Transverse colon (tissue), 4 donors: Measurements from ENCODE around the gene TNS3.

ENCODE experiments used
- POLR2A ChIP-seq: fragments of 450-650 bp; IDR thresholded peaks from one replicate; pipeline ENCODE4 v1.6.1; 2016; ENCODE audit warnings: antibody characterized with exemption, mild to moderate bottlenecking, moderate library complexity
- POLR2AphosphoS5 ChIP-seq, 3 donors: sonication (generic); formaldehyde crosslinking; IDR thresholded peaks; one replicate each; pipeline ENCODE4 v1.6.1; 2016; ENCODE audit warnings: antibody characterized with exemption in 3 of 3
- TF ChIP-seq, protein P1 (sequence below), 5 experiments: fragments of 200-600 bp in 3 of 5; fragments of 450-650 bp in 2 of 5; sonication (generic) in 3 of 5; IDR thresholded peaks; 1 replicate in 2 of 5; 2 replicates in 3 of 5; pipeline ENCODE4 v1.5.1; 2016 to 2017; ENCODE audit warnings: antibody characterized with exemption in 5 of 5, inconsistent platforms in 3 of 5, mild to moderate bottlenecking in 2 of 5, moderate library complexity in 1 of 5

- TF ChIP-seq POLR2A, result no peak
- no peak for TF ChIP-seq POLR2AphosphoS5 (IDR thresholded peaks at IDR 0.05)
- TF ChIP-seq, protein P1, sequence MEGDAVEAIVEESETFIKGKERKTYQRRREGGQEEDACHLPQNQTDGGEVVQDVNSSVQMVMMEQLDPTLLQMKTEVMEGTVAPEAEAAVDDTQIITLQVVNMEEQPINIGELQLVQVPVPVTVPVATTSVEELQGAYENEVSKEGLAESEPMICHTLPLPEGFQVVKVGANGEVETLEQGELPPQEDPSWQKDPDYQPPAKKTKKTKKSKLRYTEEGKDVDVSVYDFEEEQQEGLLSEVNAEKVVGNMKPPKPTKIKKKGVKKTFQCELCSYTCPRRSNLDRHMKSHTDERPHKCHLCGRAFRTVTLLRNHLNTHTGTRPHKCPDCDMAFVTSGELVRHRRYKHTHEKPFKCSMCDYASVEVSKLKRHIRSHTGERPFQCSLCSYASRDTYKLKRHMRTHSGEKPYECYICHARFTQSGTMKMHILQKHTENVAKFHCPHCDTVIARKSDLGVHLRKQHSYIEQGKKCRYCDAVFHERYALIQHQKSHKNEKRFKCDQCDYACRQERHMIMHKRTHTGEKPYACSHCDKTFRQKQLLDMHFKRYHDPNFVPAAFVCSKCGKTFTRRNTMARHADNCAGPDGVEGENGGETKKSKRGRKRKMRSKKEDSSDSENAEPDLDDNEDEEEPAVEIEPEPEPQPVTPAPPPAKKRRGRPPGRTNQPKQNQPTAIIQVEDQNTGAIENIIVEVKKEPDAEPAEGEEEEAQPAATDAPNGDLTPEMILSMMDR (IDR thresholded peaks at IDR 0.05), result no peak
These were observed 44.2 kb upstream of the TNS3 start for GRCh38 chr7:47625861-47626715.
